ENCODE results near the gene IRF2BP1. TPM values are rescaled to one million over a fixed set of nuclear protein-coding genes. Genes with fewer than 3 reads are reported as not detected.

The IRF2BP1 gene
- polyA plus RNA-seq, 3 donors: 2.0 to 3.9 (median 2.1) TPM

DNA sequence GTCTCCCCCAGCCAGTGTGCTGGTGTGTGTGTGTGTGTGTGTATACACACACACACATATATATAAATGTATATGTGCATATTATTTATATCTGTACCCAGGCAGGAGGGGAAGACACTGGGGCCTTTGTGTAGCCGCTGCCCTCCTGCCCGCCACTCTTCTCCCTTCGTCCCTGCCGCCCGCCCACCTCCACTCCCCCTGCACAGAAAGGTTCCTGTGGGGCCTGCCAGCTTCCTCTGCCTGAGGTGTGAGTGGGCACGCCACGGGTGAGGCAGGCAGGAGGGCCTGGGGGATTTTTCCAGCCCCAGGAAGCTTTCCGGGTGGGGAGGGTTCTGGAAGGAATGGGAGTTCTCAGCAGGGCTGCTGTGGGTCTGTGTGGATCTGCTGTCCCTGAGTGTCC lies 6.9 kb downstream of the IRF2BP1 start:
- no peak overlapping the region for H3K4me3 Mint-ChIP-seq
- no peak for DNase-seq

DNA sequence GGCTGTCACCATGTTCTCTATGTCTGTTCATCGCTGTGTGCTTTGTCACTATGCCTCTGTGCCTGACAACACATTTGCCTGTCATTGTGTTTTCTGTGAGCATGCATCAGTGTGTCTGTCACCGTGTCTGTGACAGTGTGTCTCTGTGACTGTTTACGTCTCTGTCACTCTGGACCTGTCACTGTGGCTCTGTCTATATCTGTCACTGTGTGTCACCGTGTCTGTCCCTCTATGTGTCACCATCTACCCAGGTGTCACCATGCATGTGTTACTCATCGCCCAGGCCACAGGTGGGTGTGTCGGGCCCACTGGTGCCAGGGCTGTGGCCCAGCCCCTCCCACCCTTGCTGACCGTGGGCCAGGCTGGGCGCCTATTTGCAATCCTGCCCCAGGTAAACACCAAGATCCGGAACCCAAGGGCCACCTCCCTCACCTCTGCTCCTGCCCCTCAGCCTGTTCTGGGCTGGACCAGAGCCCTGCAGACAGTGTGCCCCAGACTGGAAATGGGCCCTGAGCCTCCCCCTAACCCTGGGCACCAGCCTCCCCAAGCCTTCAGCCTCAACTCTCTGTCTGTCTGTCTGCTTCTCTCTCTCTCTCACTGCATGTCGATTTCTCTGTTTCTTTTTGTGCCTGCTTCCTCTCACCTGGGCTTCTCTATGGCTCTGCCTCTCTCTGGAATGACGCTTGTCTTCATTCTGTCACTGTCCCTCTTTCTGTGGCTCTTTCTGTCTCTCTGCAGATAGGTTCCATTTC lies 7.7 kb downstream of the IRF2BP1 start:
- intact Hi-C loops (cut with micrococcal nuclease): no loop called here
- Histone ChIP-seq H4K20me1 (ENCODE audit: insufficient read depth, low read length) (peaks cover 11% of the 10 kb centered on the region), H3K4me2 (replicated peaks; ENCODE audit: extremely low read depth, low read length, poor library complexity, severe bottlenecking) (no peak overlapping the region), H3K36me3 (replicated peaks in 1 of 2; ENCODE audit: control insufficient read depth in 1 of 2, insufficient read depth in 2 of 2, low read length in 2 of 2) (no peaks in the 10 kb centered on the region), H2AFZ (ENCODE audit: insufficient read depth, low read depth, low read length, poor library complexity, severe bottlenecking) (no peak overlapping the region), H3K9me3 (replicated peaks in 1 of 2; ENCODE audit: control insufficient read depth in 1 of 2, insufficient read depth in 1 of 2, low read length in 2 of 2) (no peaks in the 10 kb centered on the region), H3K27me3 (ENCODE audit: control insufficient read depth in 2 of 2, insufficient read depth in 2 of 2, low read length in 2 of 2) (peaks cover 23 to 65% of the 10 kb centered on the region in 2 donors), H3K79me2 (ENCODE audit: insufficient read depth, low read length) (no peaks in the 10 kb centered on the region), H3K27ac (ENCODE audit: low read depth in 1 of 2, low read length in 2 of 2) (no peak overlapping the region), H3K4me1 (ENCODE audit: control insufficient read depth in 1 of 2, insufficient read depth in 2 of 2, low read length in 2 of 2) (peaks cover 10 to 14% of the 10 kb centered on the region in 2 donors), H3K9ac (ENCODE audit: insufficient read depth, low read length, poor library complexity, severe bottlenecking) (no peak overlapping the region), H3K4me3 (replicated peaks in 1 of 3; ENCODE audit: low read depth in 2 of 3, low read length in 3 of 3) (no peak overlapping the region)
- TF ChIP-seq, protein P1, sequence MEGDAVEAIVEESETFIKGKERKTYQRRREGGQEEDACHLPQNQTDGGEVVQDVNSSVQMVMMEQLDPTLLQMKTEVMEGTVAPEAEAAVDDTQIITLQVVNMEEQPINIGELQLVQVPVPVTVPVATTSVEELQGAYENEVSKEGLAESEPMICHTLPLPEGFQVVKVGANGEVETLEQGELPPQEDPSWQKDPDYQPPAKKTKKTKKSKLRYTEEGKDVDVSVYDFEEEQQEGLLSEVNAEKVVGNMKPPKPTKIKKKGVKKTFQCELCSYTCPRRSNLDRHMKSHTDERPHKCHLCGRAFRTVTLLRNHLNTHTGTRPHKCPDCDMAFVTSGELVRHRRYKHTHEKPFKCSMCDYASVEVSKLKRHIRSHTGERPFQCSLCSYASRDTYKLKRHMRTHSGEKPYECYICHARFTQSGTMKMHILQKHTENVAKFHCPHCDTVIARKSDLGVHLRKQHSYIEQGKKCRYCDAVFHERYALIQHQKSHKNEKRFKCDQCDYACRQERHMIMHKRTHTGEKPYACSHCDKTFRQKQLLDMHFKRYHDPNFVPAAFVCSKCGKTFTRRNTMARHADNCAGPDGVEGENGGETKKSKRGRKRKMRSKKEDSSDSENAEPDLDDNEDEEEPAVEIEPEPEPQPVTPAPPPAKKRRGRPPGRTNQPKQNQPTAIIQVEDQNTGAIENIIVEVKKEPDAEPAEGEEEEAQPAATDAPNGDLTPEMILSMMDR (IDR thresholded peaks at IDR 0.05): no peak
- H3K4me1 Mint-ChIP-seq: peaks cover 16% of the 10 kb centered on the region
- DNase-seq: peak in 1 of 3 donors; percentile 22
- 76% methylated on average over 11 of the region's 11 CpGs for WGBS (ENCODE audit: insufficient coverage)
- H3K36me3 Mint-ChIP-seq: peaks cover 0 to 4% of the 10 kb centered on the region in 2 donors
- H3K27ac Mint-ChIP-seq: no peak overlapping the region
- H3K27me3 Mint-ChIP-seq (ENCODE audit: low read depth in 3 of 3): peaks cover 53 to 70% (median 59%) of the 10 kb centered on the region in 3 donors
- peak overlapping the region in 1 of 2 donors; percentile 36 for H3K4me3 Mint-ChIP-seq
- peaks cover 0 to 10% (median 0%) of the 10 kb centered on the region in 7 donors for H3K9me3 Mint-ChIP-seq

More for the DNA sequence above, 6.9 kb downstream of the IRF2BP1 start:
- no peaks in the 10 kb centered on the region for H3K9me3 ChIP-seq (replicated peaks in 1 of 2; ENCODE audit: control insufficient read depth in 1 of 2, insufficient read depth in 1 of 2, low read length in 2 of 2)
- Mint-ChIP-seq H3K27me3 (ENCODE audit: low read depth in 3 of 3) (peaks cover 51 to 67% (median 58%) of the 10 kb centered on the region in 3 donors), H3K27ac (peak overlapping the region in 1 of 7 donors; percentile 58), H3K9me3 (peaks cover 0 to 12% (median 0%) of the 10 kb centered on the region in 7 donors), H3K36me3 (peaks cover 0 to 4% of the 10 kb centered on the region in 2 donors), H3K4me1 (peaks cover 19% of the 10 kb centered on the region)
- no CpG with 5 or more reads among the region's 8 CpGs for WGBS (ENCODE audit: insufficient coverage)
- H3K9ac ChIP-seq (ENCODE audit: insufficient read depth, low read length, poor library complexity, severe bottlenecking): no peak overlapping the region
- H2AFZ ChIP-seq (ENCODE audit: insufficient read depth, low read depth, low read length, poor library complexity, severe bottlenecking): no peak overlapping the region
- no peak overlapping the region for H3K4me3 ChIP-seq (replicated peaks in 1 of 3; ENCODE audit: low read depth in 2 of 3, low read length in 3 of 3)
- TF ChIP-seq, protein P1 (IDR thresholded peaks at IDR 0.05): no peak
- H3K4me2 ChIP-seq (replicated peaks; ENCODE audit: extremely low read depth, low read length, poor library complexity, severe bottlenecking): no peak overlapping the region
- H4K20me1 ChIP-seq (ENCODE audit: insufficient read depth, low read length): peaks cover 17% of the 10 kb centered on the region
- H3K27me3 ChIP-seq (ENCODE audit: control insufficient read depth in 2 of 2, insufficient read depth in 2 of 2, low read length in 2 of 2): peaks cover 23 to 66% of the 10 kb centered on the region in 2 donors
- H3K27ac ChIP-seq (ENCODE audit: low read depth in 1 of 2, low read length in 2 of 2): no peak overlapping the region
- H3K79me2 ChIP-seq (ENCODE audit: insufficient read depth, low read length): peaks cover 2% of the 10 kb centered on the region
- H3K36me3 ChIP-seq (replicated peaks in 1 of 2; ENCODE audit: control insufficient read depth in 1 of 2, insufficient read depth in 2 of 2, low read length in 2 of 2): no peaks in the 10 kb centered on the region
- H3K4me1 ChIP-seq (ENCODE audit: control insufficient read depth in 1 of 2, insufficient read depth in 2 of 2, low read length in 2 of 2): peaks cover 16 to 22% of the 10 kb centered on the region in 2 donors
- intact Hi-C loops (cut with micrococcal nuclease): no loop called here

Measured in CD14-positive monocyte (primary cell).